ENCODE results near the gene MTCL1.

DNA sequence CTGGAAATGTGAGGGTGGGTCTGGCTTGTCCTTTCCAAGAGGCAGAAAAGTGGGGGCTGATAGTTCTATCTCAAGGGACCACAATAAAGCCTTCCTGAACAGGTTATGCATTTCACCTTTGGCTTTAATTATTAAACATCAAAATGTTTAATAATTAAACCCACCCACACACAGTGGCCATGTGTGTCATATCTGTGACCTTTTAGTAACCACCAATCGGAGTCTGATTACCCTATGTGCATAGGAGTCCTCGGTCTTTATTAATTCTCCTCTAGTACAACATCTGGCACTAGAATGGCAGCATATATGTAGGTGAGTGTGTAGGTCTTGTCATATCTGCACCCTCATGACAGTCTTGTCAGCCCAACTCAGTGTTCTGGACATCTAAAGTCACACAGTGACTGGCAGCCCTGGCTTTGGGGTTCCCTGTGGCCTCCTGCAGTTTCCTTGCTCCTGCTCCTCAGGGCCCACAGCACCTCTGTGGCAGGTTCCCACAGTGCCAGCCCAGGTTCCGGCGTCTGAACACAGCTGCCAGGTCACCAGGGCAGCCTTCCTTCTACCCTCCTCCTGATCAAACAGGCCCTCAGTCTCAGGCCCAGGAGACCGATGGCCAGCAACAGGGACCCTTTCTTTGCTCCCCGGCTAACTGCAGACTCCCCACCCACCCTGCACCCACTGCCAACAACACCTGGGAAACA is 100.9 kb downstream of the MTCL1 start:
- TF ChIP-seq, protein P1, sequence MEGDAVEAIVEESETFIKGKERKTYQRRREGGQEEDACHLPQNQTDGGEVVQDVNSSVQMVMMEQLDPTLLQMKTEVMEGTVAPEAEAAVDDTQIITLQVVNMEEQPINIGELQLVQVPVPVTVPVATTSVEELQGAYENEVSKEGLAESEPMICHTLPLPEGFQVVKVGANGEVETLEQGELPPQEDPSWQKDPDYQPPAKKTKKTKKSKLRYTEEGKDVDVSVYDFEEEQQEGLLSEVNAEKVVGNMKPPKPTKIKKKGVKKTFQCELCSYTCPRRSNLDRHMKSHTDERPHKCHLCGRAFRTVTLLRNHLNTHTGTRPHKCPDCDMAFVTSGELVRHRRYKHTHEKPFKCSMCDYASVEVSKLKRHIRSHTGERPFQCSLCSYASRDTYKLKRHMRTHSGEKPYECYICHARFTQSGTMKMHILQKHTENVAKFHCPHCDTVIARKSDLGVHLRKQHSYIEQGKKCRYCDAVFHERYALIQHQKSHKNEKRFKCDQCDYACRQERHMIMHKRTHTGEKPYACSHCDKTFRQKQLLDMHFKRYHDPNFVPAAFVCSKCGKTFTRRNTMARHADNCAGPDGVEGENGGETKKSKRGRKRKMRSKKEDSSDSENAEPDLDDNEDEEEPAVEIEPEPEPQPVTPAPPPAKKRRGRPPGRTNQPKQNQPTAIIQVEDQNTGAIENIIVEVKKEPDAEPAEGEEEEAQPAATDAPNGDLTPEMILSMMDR (IDR thresholded peaks at IDR 0.05), result no peak
- no peak for TF ChIP-seq EP300 (IDR thresholded peaks at IDR 0.05; ENCODE audit: low read depth)
